ENCODE data around the gene GLIS2. TPM values are rescaled to one million over a fixed set of nuclear protein-coding genes. Genes with fewer than 3 reads are reported as not detected.

GLIS2 gene
- total and polyA plus RNA-seq, 10 of the 15 experiments (the other 5 are each of a cell fraction or from before 2014, with no cell fraction given), result 0.03 to 0.64 (median 0.18) TPM; not detected in 4

DNA sequence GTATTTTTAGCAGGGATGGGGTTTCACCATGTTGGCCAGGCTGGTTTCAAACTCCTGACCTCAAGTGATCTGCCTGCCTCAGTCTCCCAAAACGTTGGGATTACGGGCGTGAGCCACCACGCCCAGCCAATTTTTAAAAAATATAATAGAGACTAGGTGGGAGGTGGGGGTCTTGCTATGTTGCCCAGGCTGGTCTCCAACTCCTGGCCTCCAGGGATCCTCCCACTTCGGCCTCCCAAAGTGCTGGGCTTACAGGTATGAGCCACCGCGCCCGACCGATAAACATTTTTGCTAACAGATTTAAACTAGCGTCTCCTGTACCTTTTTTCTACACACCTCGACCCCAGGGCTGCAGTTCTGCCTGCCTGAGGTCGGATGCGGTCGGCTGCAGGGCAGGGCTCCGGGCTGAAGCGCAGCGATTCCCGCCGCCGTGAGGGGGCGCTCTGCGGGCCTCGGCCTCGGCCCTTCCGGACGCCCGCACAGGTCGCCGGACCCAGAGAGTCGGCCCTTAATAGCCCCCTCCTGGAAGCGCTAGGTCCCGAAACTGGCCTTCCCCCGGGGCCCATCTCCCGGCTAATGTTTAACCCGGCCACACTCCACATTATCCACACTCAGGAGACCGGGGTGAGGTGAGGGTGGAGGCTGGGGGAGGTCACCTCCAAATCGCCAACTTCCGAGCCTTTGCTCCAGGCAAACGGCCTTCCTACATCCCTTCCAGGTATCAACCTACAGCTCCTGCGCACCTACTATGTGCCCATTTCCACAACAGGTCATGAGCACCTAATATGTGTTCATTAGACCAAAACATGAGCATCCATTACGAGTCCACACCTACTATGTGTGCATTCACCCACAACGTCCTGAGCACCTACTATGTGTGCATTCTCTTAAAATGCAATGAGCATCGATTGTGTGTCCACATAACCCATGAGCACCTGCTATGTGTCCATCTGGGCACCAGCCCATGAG, 2.0 kb upstream of the GLIS2 start (continued):
- TF ChIP-seq, protein P1, sequence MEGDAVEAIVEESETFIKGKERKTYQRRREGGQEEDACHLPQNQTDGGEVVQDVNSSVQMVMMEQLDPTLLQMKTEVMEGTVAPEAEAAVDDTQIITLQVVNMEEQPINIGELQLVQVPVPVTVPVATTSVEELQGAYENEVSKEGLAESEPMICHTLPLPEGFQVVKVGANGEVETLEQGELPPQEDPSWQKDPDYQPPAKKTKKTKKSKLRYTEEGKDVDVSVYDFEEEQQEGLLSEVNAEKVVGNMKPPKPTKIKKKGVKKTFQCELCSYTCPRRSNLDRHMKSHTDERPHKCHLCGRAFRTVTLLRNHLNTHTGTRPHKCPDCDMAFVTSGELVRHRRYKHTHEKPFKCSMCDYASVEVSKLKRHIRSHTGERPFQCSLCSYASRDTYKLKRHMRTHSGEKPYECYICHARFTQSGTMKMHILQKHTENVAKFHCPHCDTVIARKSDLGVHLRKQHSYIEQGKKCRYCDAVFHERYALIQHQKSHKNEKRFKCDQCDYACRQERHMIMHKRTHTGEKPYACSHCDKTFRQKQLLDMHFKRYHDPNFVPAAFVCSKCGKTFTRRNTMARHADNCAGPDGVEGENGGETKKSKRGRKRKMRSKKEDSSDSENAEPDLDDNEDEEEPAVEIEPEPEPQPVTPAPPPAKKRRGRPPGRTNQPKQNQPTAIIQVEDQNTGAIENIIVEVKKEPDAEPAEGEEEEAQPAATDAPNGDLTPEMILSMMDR (IDR thresholded peaks at IDR 0.05 in 2 of 3, conservative IDR thresholded peaks at IDR 0.05 in 1 of 3; ENCODE audit: control insufficient read depth in 2 of 3, extremely low read depth in 1 of 3, insufficient read depth in 1 of 3, low read depth in 3 of 3, low read length in 3 of 3), result peak; percentile 61 to 77 (median 67)
- TF ChIP-seq CHD1 (IDR thresholded peaks at IDR 0.05; ENCODE audit: low read depth, low read length) (no peak), SMC3 (IDR thresholded peaks at IDR 0.05; ENCODE audit: borderline replicate concordance, low read length) (peak; percentile 35; the same call in 1 of the 2 replicates), IKZF1 (conservative IDR thresholded peaks at IDR 0.05) (peak; percentile 90), RUNX3 (IDR thresholded peaks at IDR 0.05; ENCODE audit: low read length) (no peak), FOS (IDR thresholded peaks at IDR 0.05; ENCODE audit: borderline replicate concordance, extremely low read depth, insufficient read length) (no peak), ZNF217 (IDR thresholded peaks at IDR 0.05) (peak; percentile 99), MEF2B (IDR thresholded peaks at IDR 0.05; ENCODE audit: partially characterized antibody, poor library complexity, severe bottlenecking) (peak; percentile 55), SREBF2 (IDR thresholded peaks at IDR 0.05; ENCODE audit: low read length) (no peak), LARP7 (IDR thresholded peaks at IDR 0.05) (peak; percentile 83), MTA3 (IDR thresholded peaks at IDR 0.05; ENCODE audit: borderline replicate concordance, low read length) (no peak), ZNF24 (IDR thresholded peaks at IDR 0.05) (no peak), SMARCA5 (IDR thresholded peaks at IDR 0.05) (peak; percentile 66; the same call in 1 of the 2 replicates), DPF2 (IDR thresholded peaks at IDR 0.05) (peak; percentile 100), EED (IDR thresholded peaks at IDR 0.05; ENCODE audit: low read depth) (no peak; the same call in 1 of the 2 replicates), BMI1 (IDR thresholded peaks at IDR 0.05; ENCODE audit: borderline replicate concordance) (peak; percentile 84), GATAD2B (conservative IDR thresholded peaks at IDR 0.05; ENCODE audit: low read depth) (peak; percentile 54; the same call in 1 of the 2 replicates), ZZZ3 (IDR thresholded peaks at IDR 0.05; ENCODE audit: control insufficient read depth, insufficient read length, low read depth) (no peak), IRF4 (IDR thresholded peaks at IDR 0.05; ENCODE audit: low read depth, low read length) (no peak), NR2F1 (conservative IDR thresholded peaks at IDR 0.05) (peak; percentile 91)
- TF ChIP-seq, protein P2, sequence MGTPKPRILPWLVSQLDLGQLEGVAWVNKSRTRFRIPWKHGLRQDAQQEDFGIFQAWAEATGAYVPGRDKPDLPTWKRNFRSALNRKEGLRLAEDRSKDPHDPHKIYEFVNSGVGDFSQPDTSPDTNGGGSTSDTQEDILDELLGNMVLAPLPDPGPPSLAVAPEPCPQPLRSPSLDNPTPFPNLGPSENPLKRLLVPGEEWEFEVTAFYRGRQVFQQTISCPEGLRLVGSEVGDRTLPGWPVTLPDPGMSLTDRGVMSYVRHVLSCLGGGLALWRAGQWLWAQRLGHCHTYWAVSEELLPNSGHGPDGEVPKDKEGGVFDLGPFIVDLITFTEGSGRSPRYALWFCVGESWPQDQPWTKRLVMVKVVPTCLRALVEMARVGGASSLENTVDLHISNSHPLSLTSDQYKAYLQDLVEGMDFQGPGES (IDR thresholded peaks at IDR 0.05), result no peak
- TF ChIP-seq, protein P3, sequence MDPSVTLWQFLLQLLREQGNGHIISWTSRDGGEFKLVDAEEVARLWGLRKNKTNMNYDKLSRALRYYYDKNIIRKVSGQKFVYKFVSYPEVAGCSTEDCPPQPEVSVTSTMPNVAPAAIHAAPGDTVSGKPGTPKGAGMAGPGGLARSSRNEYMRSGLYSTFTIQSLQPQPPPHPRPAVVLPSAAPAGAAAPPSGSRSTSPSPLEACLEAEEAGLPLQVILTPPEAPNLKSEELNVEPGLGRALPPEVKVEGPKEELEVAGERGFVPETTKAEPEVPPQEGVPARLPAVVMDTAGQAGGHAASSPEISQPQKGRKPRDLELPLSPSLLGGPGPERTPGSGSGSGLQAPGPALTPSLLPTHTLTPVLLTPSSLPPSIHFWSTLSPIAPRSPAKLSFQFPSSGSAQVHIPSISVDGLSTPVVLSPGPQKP (IDR thresholded peaks at IDR 0.05; ENCODE audit: low read depth, low read length), result no peak
- TF ChIP-seq, protein P4, sequence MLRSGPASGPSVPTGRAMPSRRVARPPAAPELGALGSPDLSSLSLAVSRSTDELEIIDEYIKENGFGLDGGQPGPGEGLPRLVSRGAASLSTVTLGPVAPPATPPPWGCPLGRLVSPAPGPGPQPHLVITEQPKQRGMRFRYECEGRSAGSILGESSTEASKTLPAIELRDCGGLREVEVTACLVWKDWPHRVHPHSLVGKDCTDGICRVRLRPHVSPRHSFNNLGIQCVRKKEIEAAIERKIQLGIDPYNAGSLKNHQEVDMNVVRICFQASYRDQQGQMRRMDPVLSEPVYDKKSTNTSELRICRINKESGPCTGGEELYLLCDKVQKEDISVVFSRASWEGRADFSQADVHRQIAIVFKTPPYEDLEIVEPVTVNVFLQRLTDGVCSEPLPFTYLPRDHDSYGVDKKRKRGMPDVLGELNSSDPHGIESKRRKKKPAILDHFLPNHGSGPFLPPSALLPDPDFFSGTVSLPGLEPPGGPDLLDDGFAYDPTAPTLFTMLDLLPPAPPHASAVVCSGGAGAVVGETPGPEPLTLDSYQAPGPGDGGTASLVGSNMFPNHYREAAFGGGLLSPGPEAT (IDR thresholded peaks at IDR 0.05; ENCODE audit: low read depth), result no peak; the same call in 1 of the 2 replicates
- TF ChIP-seq, protein P5, sequence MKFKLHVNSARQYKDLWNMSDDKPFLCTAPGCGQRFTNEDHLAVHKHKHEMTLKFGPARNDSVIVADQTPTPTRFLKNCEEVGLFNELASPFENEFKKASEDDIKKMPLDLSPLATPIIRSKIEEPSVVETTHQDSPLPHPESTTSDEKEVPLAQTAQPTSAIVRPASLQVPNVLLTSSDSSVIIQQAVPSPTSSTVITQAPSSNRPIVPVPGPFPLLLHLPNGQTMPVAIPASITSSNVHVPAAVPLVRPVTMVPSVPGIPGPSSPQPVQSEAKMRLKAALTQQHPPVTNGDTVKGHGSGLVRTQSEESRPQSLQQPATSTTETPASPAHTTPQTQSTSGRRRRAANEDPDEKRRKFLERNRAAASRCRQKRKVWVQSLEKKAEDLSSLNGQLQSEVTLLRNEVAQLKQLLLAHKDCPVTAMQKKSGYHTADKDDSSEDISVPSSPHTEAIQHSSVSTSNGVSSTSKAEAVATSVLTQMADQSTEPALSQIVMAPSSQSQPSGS (IDR thresholded peaks at IDR 0.05; ENCODE audit: low read length), result no peak
